NCI-H1092 (cell line): ENCODE results near the gene RBBP8NL.

ENCODE experiments used
- DNase-seq: peaks from one replicate; lab custom pipeline; 2025; lab: John Stamatoyannopoulos, UW

Gene RBBP8NL

DNA sequence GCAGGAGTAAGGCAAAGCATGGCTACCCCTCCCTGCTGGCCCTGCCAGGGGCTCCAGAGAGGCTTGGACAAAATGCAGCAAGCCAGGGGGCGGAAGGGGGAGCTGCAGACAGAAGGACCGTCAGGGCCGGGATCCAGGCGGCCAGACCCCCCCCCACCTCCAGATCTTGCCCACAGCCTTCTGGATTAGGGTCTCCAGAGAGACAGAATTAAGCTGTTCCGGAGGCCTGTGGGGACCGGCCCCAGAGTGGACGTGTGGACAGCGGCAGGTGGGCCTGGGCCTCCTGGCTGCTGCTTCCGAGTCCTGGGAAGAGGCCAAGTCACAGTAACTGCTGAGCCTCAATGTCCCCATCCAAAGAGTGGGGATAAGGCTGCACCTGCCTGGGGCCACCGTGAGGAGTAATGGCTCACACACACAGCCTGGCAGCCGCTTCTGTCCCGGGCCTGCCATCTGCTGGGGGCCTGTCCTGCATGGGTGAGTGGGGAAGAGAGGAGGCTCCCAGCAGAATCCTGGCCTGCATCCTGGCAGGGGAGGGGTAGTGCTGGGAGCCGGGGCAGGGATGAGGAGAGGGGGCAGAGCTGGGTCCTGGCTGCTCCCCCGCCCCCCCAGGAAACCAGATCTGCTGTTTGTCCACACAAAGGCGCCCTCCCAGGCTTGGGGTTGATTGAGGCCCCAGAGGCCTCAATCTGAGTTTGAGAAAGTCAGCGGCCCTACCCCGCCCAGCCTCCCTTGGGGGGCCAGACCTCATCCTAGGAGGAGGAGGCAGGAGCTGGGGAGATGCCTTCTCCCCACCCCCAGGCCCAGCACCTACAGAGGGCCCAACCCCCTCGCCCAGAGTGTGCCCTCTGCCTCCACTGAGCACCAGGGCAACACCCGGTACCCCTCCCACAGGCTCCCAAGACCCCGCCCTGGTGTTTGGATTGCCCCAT lies 64.1 kb downstream of the RBBP8NL start:
- no peak for DNase-seq

DNA sequence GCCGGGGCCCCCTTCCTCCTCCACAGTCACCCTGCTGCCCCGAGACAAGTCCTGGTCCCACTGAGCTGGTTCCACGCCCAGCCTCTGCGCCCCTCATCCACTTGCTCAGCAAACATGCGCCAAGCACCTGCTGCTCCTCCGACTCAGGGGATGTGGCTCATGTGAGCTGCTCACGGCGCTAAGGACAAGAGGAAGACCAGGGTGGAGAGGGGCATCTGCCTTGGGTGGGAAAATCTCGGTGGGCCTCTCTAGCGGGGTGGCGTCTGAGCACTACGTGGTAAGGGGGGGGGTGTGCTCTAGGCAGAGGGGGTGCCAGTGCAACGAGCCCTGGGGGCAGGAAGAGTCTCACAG lies 64.8 kb downstream of the RBBP8NL start:
- DNase-seq, result no peak

DNA sequence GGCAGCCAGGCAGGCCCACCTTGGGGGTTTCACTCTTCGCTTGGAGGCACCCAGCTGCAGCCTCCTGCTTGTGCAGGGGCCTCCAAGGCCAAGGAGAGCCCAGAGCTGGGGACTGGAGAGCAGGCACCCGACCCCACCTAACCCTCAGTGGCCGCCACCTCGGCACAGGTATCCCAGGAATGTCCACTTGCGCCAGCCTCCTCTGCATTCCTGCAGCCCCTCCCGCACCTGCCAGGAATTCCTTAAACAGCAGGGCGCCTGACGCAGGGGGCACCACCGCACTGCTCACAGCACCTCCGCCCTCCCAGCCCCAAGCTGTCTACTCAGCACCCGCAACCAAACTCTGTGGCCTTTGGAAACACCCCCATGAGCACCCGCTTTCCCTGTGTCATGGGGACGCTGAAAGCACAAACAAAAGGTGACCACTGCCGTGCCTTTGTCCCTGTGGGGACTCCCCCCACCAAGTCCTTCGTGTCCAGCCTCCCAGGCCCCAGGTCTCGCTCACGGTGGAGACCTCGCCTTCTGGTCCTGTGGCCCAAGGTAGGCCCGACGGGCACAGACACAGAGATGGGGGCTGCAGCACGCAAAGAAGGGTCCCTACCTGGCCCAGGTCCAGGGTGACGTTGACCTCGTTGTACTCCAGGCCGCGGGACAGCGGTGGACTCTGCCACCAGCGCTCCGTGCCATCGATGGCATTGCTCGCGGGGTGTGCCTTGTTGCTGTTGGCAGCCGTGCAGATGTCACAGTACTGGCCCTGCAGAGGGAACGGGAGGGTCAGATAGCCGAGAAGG lies 65.3 kb downstream of the RBBP8NL start:
- DNase-seq, result no peak

DNA sequence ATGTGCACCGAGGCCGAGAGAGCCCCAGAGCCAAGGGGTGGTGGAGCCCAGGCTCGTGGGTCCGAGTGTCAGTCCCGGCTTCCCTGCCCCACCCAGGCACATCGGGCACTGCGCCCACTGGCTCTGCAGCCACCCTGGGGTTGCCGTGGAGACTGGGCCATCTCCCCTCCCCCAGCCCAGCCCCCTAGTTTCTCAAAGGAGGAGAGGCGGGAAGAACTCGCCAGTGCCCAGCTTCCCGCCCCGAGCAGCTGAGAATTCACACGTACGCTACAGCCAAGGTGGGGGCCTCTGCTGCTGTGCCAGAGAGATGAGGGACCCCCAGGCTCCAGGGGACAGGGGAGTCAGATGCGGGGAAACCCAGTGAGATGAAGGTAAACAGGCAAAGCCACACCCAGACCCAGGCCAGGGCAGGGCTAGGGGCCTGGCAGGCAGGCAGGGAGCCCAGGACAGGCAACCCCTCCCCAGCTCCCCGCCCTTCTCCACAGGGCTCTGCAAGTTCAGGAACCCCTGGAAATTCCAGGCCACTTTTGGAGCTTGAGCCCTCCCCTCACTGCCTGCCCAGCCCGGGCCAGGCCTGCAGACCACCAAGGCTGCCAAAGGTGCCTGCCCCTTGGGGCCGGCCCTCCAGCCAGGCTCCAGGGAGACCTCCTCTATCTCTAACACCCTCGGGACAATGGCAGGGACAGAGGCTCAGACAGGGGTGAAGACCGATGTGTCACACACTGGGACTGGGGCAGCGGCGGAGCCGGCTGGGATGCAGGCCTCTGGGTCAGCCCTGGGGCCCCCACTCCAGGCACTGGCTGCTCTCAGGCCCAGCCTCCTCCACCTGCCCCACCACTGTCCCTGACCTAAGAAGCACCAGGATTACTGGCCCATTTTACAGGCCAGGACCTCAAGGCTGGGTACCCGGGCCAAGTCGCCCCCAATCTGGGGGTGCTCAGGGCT lies 66.2 kb downstream of the RBBP8NL start:
- no peak for DNase-seq
